ENCODE data around the gene RASAL2. TPM values are rescaled to one million over a fixed set of nuclear protein-coding genes. Genes with fewer than 3 reads are reported as not detected.

Gene RASAL2
- total and polyA plus RNA-seq, 2 experiments from 2014 or later, result 16.0 to 42.2 TPM

DNA sequence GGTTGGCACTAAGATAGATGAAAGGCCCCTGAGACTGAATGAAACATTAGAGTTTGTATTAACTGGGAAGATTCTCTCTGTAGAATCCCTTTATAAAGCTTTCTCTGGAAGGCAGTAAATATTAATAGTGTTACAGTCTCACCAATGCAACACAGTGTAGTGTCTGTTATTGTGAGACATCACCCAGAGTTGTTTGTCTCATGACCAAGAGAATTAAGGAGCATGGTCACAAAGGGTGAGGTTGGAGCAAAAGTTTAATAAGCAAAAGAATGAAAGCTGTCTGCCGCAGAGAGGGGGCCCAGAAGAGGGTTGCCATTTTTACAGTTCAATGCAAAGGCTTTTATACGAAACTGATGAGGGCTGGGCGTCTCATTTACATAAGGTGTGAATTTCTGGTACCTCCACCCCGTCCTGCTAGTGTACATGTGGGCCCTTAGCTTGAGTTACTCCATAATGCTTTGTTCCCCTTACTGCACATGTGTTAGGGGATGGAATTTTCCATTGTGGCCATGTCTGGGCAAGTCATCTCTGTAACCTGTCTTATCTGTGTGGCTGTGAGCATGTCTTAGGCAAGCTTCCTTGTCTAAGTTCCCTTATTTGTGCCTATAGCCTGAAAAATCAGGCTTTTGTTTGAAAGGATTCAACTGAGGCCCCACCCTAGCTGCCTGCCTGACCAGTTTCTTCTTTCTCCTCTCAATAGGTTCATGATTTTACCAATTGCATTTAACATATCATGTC is 184.1 kb downstream of the RASAL2 start (continued):
- TF ChIP-seq, protein P1, sequence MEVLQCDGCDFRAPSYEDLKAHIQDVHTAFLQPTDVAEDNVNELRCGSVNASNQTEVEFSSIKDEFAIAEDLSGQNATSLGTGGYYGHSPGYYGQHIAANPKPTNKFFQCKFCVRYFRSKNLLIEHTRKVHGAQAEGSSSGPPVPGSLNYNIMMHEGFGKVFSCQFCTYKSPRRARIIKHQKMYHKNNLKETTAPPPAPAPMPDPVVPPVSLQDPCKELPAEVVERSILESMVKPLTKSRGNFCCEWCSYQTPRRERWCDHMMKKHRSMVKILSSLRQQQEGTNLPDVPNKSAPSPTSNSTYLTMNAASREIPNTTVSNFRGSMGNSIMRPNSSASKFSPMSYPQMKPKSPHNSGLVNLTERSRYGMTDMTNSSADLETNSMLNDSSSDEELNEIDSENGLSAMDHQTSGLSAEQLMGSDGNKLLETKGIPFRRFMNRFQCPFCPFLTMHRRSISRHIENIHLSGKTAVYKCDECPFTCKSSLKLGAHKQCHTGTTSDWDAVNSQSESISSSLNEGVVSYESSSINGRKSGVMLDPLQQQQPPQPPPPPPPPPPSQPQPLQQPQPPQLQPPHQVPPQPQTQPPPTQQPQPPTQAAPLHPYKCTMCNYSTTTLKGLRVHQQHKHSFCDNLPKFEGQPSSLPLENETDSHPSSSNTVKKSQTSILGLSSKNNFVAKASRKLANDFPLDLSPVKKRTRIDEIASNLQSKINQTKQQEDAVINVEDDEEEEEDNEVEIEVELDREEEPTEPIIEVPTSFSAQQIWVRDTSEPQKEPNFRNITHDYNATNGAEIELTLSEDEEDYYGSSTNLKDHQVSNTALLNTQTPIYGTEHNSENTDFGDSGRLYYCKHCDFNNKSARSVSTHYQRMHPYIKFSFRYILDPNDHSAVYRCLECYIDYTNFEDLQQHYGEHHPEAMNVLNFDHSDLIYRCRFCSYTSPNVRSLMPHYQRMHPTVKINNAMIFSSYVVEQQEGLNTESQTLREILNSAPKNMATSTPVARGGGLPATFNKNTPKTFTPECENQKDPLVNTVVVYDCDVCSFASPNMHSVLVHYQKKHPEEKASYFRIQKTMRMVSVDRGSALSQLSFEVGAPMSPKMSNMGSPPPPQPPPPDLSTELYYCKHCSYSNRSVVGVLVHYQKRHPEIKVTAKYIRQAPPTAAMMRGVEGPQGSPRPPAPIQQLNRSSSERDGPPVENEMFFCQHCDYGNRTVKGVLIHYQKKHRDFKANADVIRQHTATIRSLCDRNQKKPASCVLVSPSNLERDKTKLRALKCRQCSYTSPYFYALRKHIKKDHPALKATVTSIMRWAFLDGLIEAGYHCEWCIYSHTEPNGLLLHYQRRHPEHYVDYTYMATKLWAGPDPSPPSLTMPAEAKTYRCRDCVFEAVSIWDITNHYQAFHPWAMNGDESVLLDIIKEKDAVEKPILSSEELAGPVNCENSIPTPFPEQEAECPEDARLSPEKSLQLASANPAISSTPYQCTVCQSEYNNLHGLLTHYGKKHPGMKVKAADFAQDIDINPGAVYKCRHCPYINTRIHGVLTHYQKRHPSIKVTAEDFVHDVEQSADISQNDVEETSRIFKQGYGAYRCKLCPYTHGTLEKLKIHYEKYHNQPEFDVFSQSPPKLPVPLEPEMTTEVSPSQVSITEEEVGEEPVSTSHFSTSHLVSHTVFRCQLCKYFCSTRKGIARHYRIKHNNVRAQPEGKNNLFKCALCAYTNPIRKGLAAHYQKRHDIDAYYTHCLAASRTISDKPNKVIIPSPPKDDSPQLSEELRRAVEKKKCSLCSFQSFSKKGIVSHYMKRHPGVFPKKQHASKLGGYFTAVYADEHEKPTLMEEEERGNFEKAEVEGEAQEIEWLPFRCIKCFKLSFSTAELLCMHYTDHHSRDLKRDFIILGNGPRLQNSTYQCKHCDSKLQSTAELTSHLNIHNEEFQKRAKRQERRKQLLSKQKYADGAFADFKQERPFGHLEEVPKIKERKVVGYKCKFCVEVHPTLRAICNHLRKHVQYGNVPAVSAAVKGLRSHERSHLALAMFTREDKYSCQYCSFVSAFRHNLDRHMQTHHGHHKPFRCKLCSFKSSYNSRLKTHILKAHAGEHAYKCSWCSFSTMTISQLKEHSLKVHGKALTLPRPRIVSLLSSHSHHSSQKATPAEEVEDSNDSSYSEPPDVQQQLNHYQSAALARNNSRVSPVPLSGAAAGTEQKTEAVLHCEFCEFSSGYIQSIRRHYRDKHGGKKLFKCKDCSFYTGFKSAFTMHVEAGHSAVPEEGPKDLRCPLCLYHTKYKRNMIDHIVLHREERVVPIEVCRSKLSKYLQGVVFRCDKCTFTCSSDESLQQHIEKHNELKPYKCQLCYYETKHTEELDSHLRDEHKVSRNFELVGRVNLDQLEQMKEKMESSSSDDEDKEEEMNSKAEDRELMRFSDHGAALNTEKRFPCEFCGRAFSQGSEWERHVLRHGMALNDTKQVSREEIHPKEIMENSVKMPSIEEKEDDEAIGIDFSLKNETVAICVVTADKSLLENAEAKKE (CRISPR knock-in tag; IDR thresholded peaks at IDR 0.05), result no peak
- TF ChIP-seq NANOG (IDR thresholded peaks at IDR 0.05; ENCODE audit: borderline replicate concordance), result no peak

DNA sequence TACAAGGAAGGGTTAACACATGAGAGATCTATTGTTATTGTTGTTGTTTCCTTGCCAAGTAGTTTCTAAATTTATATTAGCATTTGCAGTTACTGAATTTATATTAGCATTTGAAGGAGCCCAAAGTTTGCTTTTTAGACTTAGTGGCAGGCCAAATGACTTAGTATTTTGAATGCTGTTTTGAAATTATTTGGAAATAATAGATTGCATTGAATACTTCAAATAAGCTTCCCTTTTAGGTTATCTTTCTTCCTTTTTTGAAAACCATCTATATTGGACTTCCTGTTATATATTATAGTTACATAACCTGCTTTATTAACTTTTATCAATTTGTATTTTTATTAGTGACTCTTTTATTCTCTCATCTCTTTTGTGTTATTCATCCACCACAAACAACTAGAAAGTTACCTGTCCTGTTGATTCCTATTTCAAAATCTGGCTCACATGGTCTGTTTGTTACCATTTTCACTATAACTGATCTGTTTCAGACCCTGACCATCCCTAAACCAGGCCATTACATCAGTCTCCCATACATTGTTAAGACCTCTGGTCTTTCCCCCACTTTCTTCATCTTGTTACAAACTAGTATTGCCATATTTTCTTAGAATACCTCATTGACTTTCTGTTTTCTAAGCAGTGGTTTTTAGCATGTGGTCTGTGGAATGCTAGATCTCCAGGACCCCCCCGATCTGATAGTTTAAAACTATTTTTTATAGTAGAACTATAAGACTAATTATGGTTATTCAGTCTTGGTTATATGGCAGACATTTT is 185.2 kb downstream of the RASAL2 start:
- peak overlapping the region; percentile 11; the same call in 1 of the 2 replicates for H3K27ac ChIP-seq (ENCODE audit: low read depth)
- H3K9me2 ChIP-seq (ENCODE audit: insufficient read depth), result no peaks in the 10 kb centered on the region
- peak overlapping the region; percentile 79 for H3K27ac Mint-ChIP-seq
- peaks cover 4% of the 10 kb centered on the region for H3K27me3 Mint-ChIP-seq (ENCODE audit: insufficient read depth, low read depth, poor library complexity)
- H3K27me3 ChIP-seq (ENCODE audit: insufficient read depth), result no peaks in the 10 kb centered on the region
- peaks cover 20% of the 10 kb centered on the region for H3K36me3 Mint-ChIP-seq (ENCODE audit: low read depth)
- H2AFZ ChIP-seq, result no peak overlapping the region
- no peak overlapping the region for H3K4me3 ChIP-seq
- H3F3A ChIP-seq (replicated peaks; ENCODE audit: low read depth), result no peaks in the 10 kb centered on the region
- peak overlapping the region; percentile 13; the same call in 1 of the 2 replicates for H3K4me2 ChIP-seq
- peaks cover 52% of the 10 kb centered on the region for H3K4me1 ChIP-seq (ENCODE audit: insufficient read depth)
- no peak overlapping the region for H3K4me3 Mint-ChIP-seq
- no peaks in the 10 kb centered on the region for H3K36me3 ChIP-seq (ENCODE audit: insufficient read depth)
- H4K20me1 ChIP-seq (replicated peaks; ENCODE audit: insufficient read depth), result no peaks in the 10 kb centered on the region
- peaks cover 57% of the 10 kb centered on the region for H3K4me1 Mint-ChIP-seq
- H3K79me2 ChIP-seq (replicated peaks; ENCODE audit: insufficient read depth), result peaks cover 71% of the 10 kb centered on the region
- H3K9me3 Mint-ChIP-seq, result peaks cover 17% of the 10 kb centered on the region
- ATAC-seq (no peak), DNase-seq (ENCODE audit: low spot score) (no peak)
- TF ChIP-seq ZNF114 (CRISPR knock-in tag; IDR thresholded peaks at IDR 0.05) (no peak), NANOG (IDR thresholded peaks at IDR 0.05; ENCODE audit: borderline replicate concordance) (no peak), EZH2phosphoT487 (IDR thresholded peaks at IDR 0.05; ENCODE audit: unreplicated experiment) (no peak), ZNF331 (CRISPR knock-in tag; IDR thresholded peaks at IDR 0.05; ENCODE audit: low read depth) (no peak), CREB1 (CRISPR knock-in tag; IDR thresholded peaks at IDR 0.05; ENCODE audit: low read depth) (no peak), JUNB (IDR thresholded peaks at IDR 0.05; ENCODE audit: unreplicated experiment) (no peak)
- TF ChIP-seq, protein P2, sequence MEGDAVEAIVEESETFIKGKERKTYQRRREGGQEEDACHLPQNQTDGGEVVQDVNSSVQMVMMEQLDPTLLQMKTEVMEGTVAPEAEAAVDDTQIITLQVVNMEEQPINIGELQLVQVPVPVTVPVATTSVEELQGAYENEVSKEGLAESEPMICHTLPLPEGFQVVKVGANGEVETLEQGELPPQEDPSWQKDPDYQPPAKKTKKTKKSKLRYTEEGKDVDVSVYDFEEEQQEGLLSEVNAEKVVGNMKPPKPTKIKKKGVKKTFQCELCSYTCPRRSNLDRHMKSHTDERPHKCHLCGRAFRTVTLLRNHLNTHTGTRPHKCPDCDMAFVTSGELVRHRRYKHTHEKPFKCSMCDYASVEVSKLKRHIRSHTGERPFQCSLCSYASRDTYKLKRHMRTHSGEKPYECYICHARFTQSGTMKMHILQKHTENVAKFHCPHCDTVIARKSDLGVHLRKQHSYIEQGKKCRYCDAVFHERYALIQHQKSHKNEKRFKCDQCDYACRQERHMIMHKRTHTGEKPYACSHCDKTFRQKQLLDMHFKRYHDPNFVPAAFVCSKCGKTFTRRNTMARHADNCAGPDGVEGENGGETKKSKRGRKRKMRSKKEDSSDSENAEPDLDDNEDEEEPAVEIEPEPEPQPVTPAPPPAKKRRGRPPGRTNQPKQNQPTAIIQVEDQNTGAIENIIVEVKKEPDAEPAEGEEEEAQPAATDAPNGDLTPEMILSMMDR (conservative IDR thresholded peaks at IDR 0.05; ENCODE audit: low read depth in 2 of 2), result no peak
- TF ChIP-seq, protein P3, sequence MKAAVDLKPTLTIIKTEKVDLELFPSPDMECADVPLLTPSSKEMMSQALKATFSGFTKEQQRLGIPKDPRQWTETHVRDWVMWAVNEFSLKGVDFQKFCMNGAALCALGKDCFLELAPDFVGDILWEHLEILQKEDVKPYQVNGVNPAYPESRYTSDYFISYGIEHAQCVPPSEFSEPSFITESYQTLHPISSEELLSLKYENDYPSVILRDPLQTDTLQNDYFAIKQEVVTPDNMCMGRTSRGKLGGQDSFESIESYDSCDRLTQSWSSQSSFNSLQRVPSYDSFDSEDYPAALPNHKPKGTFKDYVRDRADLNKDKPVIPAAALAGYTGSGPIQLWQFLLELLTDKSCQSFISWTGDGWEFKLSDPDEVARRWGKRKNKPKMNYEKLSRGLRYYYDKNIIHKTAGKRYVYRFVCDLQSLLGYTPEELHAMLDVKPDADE (IDR thresholded peaks at IDR 0.05), result no peak
- TF ChIP-seq, protein P4, sequence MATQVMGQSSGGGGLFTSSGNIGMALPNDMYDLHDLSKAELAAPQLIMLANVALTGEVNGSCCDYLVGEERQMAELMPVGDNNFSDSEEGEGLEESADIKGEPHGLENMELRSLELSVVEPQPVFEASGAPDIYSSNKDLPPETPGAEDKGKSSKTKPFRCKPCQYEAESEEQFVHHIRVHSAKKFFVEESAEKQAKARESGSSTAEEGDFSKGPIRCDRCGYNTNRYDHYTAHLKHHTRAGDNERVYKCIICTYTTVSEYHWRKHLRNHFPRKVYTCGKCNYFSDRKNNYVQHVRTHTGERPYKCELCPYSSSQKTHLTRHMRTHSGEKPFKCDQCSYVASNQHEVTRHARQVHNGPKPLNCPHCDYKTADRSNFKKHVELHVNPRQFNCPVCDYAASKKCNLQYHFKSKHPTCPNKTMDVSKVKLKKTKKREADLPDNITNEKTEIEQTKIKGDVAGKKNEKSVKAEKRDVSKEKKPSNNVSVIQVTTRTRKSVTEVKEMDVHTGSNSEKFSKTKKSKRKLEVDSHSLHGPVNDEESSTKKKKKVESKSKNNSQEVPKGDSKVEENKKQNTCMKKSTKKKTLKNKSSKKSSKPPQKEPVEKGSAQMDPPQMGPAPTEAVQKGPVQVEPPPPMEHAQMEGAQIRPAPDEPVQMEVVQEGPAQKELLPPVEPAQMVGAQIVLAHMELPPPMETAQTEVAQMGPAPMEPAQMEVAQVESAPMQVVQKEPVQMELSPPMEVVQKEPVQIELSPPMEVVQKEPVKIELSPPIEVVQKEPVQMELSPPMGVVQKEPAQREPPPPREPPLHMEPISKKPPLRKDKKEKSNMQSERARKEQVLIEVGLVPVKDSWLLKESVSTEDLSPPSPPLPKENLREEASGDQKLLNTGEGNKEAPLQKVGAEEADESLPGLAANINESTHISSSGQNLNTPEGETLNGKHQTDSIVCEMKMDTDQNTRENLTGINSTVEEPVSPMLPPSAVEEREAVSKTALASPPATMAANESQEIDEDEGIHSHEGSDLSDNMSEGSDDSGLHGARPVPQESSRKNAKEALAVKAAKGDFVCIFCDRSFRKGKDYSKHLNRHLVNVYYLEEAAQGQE (IDR thresholded peaks at IDR 0.05; ENCODE audit: unreplicated experiment), result no peak

Measured in GM23338 (cell line).